ENCODE data around the gene ZBTB34. TPM values are rescaled to one million over a fixed set of nuclear protein-coding genes. Genes with fewer than 3 reads are reported as not detected.

ZBTB34 gene
- polyA plus RNA-seq, 1 donor from 2014 or later: 19.5 TPM

GRCh38 chr9:126832440-126832839 lies 28.0 kb upstream of the ZBTB34 start:
- no peak overlapping the region for H3K4me2 ChIP-seq (ENCODE audit: low read length)
- no peaks in the 10 kb centered on the region for H3K9me2 ChIP-seq (ENCODE audit: insufficient read depth, low read length)
- no peaks in the 10 kb centered on the region for H3K27me3 ChIP-seq (ENCODE audit: insufficient read depth, low read depth, low read length)
- no peaks in the 10 kb centered on the region for H3K9me3 ChIP-seq (ENCODE audit: low read length)
- no peak overlapping the region for H3K4me3 ChIP-seq (ENCODE audit: low read length)
- H3K27ac ChIP-seq (ENCODE audit: low read length): no peak overlapping the region
- H3K36me3 ChIP-seq (ENCODE audit: insufficient read depth, low read length): no peaks in the 10 kb centered on the region
- H2AFZ ChIP-seq (ENCODE audit: low read depth, low read length): no peak overlapping the region
- no peaks in the 10 kb centered on the region for H3F3A ChIP-seq (ENCODE audit: insufficient read depth, low read length, poor library complexity, severe bottlenecking)
- no peak for TF ChIP-seq EZH2 (IDR thresholded peaks at IDR 0.05; ENCODE audit: borderline replicate concordance, insufficient read depth, low read length, poor library complexity, severe bottlenecking)
- TF ChIP-seq TAF1 (IDR thresholded peaks at IDR 0.05; ENCODE audit: low read depth): no peak
- TF ChIP-seq REST (IDR thresholded peaks at IDR 0.05; ENCODE audit: borderline replicate concordance): no peak
- no peak for TF ChIP-seq EP300 (conservative IDR thresholded peaks at IDR 0.05; ENCODE audit: poor library complexity, severe bottlenecking)
- TF ChIP-seq SMC3 (conservative IDR thresholded peaks at IDR 0.05; ENCODE audit: poor library complexity): no peak
- TF ChIP-seq MXI1 (conservative IDR thresholded peaks at IDR 0.05; ENCODE audit: poor library complexity, severe bottlenecking): no peak
- no peak for TF ChIP-seq POLR2AphosphoS5 (IDR thresholded peaks at IDR 0.05)
- no peaks in the 10 kb centered on the region for H4K20me1 ChIP-seq (ENCODE audit: insufficient read depth)
- peaks cover 7% of the 10 kb centered on the region for H3K79me2 ChIP-seq (replicated peaks; ENCODE audit: insufficient read depth, low read length)
- no peak overlapping the region for H3K9ac ChIP-seq (ENCODE audit: low read length)

- Histone ChIP-seq H3K4me3 (ENCODE audit: low read length) (no peak overlapping the region), H3K9me2 (ENCODE audit: insufficient read depth, low read length) (no peaks in the 10 kb centered on the region), H3F3A (ENCODE audit: insufficient read depth, low read length, poor library complexity, severe bottlenecking) (no peaks in the 10 kb centered on the region), H4K20me1 (ENCODE audit: insufficient read depth) (no peaks in the 10 kb centered on the region), H2AFZ (ENCODE audit: low read depth, low read length) (no peak overlapping the region), H3K9ac (ENCODE audit: low read length) (no peak overlapping the region), H3K27ac (ENCODE audit: low read length) (no peak overlapping the region), H3K4me2 (ENCODE audit: low read length) (no peak overlapping the region), H3K9me3 (ENCODE audit: low read length) (no peaks in the 10 kb centered on the region), H3K79me2 (replicated peaks; ENCODE audit: insufficient read depth, low read length) (peaks cover 7% of the 10 kb centered on the region), H3K36me3 (ENCODE audit: insufficient read depth, low read length) (no peaks in the 10 kb centered on the region), H3K27me3 (ENCODE audit: insufficient read depth, low read depth, low read length) (no peaks in the 10 kb centered on the region)
- no peak for TF ChIP-seq REST (IDR thresholded peaks at IDR 0.05; ENCODE audit: borderline replicate concordance)
- no peak for TF ChIP-seq MXI1 (conservative IDR thresholded peaks at IDR 0.05; ENCODE audit: poor library complexity, severe bottlenecking)
- no peak for TF ChIP-seq POLR2AphosphoS5 (IDR thresholded peaks at IDR 0.05)
- no peak for TF ChIP-seq TAF1 (IDR thresholded peaks at IDR 0.05; ENCODE audit: low read depth)
- no peak for TF ChIP-seq EP300 (conservative IDR thresholded peaks at IDR 0.05; ENCODE audit: poor library complexity, severe bottlenecking)
- TF ChIP-seq RAD21 (conservative IDR thresholded peaks at IDR 0.05): no peak
- TF ChIP-seq SMC3 (conservative IDR thresholded peaks at IDR 0.05; ENCODE audit: poor library complexity): no peak
- no peak for TF ChIP-seq EZH2 (IDR thresholded peaks at IDR 0.05; ENCODE audit: borderline replicate concordance, insufficient read depth, low read length, poor library complexity, severe bottlenecking)
- TF ChIP-seq CTCF (IDR thresholded peaks at IDR 0.05; ENCODE audit: poor library complexity, severe bottlenecking): no peak
These were observed 27.4 kb upstream of the ZBTB34 start for GRCh38 chr9:126833020-126833419.
